ENCODE results near the gene GSTCD.

Gene GSTCD

DNA sequence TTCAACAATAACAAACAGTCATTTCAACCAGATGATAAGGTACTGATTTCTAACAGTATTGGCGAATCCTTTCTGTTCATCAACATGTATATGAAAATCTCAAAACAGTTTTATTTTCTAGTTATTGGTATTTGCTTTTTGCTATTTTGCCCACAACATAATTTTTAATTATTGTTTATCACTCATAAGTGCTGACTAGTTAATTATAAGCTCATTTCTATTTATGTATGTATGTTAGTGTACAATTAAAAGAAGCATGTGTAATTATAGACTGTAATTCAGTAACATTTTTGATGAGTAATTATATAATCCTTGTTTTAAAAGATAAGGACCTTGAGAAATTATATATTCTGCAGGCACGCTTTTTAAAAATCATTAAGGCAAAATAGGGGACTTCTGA lies 119.5 kb downstream of the GSTCD start:
- TF ChIP-seq, protein P1, sequence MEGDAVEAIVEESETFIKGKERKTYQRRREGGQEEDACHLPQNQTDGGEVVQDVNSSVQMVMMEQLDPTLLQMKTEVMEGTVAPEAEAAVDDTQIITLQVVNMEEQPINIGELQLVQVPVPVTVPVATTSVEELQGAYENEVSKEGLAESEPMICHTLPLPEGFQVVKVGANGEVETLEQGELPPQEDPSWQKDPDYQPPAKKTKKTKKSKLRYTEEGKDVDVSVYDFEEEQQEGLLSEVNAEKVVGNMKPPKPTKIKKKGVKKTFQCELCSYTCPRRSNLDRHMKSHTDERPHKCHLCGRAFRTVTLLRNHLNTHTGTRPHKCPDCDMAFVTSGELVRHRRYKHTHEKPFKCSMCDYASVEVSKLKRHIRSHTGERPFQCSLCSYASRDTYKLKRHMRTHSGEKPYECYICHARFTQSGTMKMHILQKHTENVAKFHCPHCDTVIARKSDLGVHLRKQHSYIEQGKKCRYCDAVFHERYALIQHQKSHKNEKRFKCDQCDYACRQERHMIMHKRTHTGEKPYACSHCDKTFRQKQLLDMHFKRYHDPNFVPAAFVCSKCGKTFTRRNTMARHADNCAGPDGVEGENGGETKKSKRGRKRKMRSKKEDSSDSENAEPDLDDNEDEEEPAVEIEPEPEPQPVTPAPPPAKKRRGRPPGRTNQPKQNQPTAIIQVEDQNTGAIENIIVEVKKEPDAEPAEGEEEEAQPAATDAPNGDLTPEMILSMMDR (IDR thresholded peaks at IDR 0.05; ENCODE audit: low read depth, low read length): no peak
- H3K4me1 ChIP-seq: no peaks in the 10 kb centered on the region
- peaks cover 3% of the 10 kb centered on the region; the same call in 1 of the 2 replicates for H3K36me3 ChIP-seq
- H3K4me3 ChIP-seq (ENCODE audit: low read depth, low read length): no peak overlapping the region
- no peak for DNase-seq
- no peaks in the 10 kb centered on the region for H3K9me3 ChIP-seq
- no peaks in the 10 kb centered on the region for H3K27me3 ChIP-seq

DNA sequence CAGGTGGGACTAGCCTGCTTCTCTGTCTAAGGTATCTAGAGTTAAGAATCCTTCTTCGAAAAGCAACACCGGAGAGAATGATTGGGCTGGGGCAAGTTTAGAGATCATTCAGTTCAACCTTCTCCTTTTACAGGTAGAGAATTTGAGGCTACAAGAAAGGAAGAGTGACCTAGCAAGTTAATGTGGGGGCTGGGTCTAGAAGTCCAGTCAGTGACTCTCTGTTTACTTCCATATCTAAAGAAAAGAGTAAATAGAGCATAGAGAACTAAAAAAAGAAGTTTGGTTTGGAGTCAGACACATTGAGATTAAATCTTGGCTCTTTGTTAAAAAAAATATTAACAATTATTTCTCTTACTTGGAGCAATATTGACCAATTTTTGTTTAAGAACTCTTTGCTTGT lies 122.6 kb downstream of the GSTCD start:
- TF ChIP-seq, protein P1 (IDR thresholded peaks at IDR 0.05; ENCODE audit: low read depth, low read length): no peak
- Histone ChIP-seq H3K36me3 (no peaks in the 10 kb centered on the region), H3K9me3 (no peaks in the 10 kb centered on the region)

DNA sequence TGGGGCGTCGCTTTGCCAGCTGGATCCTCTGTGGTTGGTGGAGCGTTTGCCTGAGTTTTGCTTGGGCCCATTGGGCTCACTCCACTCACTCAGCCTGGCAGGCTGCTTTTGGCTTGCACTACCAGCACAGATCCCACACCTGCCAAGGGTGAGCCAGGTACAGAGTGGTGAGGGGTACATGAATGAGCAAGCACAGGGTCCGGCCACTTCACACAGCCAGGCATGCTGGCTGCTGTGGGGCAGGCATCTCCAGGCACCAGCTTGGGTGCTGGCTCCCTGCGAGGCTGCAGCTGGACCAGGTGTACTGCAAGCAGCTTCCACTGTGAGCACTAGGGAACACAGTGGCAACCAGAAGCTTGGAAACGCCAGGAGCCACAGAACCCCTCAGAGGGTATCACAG lies 126.6 kb downstream of the GSTCD start:
- Histone ChIP-seq H3K4me1 (no peaks in the 10 kb centered on the region), H3K9me3 (no peaks in the 10 kb centered on the region), H3K36me3 (no peaks in the 10 kb centered on the region), H3K4me3 (ENCODE audit: low read depth, low read length) (no peak overlapping the region), H3K27me3 (no peaks in the 10 kb centered on the region)
- no peak for DNase-seq
- TF ChIP-seq, protein P1 (IDR thresholded peaks at IDR 0.05; ENCODE audit: low read depth, low read length): no peak

More for the DNA sequence above, 122.6 kb downstream of the GSTCD start:
- H3K4me1 ChIP-seq: no peaks in the 10 kb centered on the region
- no peak overlapping the region for H3K4me3 ChIP-seq (ENCODE audit: low read depth, low read length)
- no peak for DNase-seq
- H3K27me3 ChIP-seq: no peaks in the 10 kb centered on the region

DNA sequence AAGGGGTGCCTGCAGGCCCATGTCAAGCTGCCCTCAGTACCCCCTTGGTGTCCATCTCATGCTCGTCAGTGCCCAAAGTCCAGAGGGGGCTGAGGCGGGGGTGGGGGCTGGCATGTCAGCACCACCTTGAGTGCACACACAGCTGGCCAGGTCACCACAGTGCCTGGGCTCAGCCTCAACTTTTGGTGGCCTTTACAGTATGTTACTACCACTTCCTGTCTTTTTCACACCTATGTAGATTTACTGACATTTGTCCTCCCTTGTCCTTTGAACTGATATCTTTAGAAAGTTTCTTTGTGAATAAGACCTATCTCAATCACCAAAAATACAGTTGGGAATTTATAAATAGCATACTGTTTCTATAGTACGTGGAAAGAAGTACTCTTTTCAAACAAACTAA lies 128.0 kb downstream of the GSTCD start:
- Histone ChIP-seq H3K27me3 (no peaks in the 10 kb centered on the region), H3K9me3 (no peaks in the 10 kb centered on the region), H3K4me3 (ENCODE audit: low read depth, low read length) (no peak overlapping the region), H3K4me1 (no peaks in the 10 kb centered on the region), H3K36me3 (no peaks in the 10 kb centered on the region)
- no peak for DNase-seq
- TF ChIP-seq, protein P1 (IDR thresholded peaks at IDR 0.05; ENCODE audit: low read depth, low read length): no peak

DNA sequence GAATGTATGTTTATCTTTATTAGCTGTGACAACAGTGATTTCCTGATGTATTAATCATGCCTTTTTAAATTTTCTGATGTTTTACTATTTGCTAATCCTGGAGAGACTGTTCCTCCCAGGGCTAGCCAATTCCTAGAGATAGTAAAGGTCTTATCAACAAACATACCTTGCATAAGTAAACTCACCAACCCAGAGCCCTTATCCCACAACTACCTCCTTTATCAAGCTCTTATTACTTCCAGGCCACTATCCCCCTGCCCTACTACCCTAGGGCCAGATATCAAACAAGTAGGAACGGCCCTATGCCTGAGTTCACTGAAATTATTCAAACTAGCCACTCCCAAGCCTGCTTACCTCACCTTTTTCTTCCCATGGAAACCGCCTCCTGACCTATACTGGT lies 128.5 kb downstream of the GSTCD start:
- no peaks in the 10 kb centered on the region for H3K36me3 ChIP-seq
- no peaks in the 10 kb centered on the region for H3K4me1 ChIP-seq
- TF ChIP-seq, protein P1 (IDR thresholded peaks at IDR 0.05; ENCODE audit: low read depth, low read length): no peak
- no peaks in the 10 kb centered on the region for H3K27me3 ChIP-seq
- no peaks in the 10 kb centered on the region for H3K9me3 ChIP-seq
- DNase-seq: no peak
- H3K4me3 ChIP-seq (ENCODE audit: low read depth, low read length): no peak overlapping the region

DNA sequence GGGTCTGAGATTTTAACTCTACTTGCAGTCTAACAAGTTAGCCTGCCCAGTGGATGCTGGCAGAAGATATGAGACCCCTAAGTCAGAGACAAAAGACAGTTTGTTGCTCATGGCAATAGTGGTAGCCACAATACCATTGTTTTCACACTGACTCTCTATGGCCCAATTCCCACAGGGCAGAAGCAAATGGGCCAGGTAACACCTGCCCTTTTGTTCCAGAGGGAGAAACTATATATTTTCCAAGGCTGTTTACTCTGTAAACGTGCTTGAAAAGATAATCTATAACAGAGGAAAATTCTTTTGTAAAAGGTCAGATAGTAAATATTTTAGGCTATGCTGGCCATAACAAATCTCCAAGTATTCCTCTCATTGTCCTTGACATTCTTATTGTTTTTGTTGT lies 129.5 kb downstream of the GSTCD start:
- H3K9me3 ChIP-seq: no peaks in the 10 kb centered on the region
- DNase-seq: no peak
- H3K27me3 ChIP-seq: no peaks in the 10 kb centered on the region
- H3K36me3 ChIP-seq: no peaks in the 10 kb centered on the region
- TF ChIP-seq, protein P1 (IDR thresholded peaks at IDR 0.05; ENCODE audit: low read depth, low read length): no peak
- H3K4me3 ChIP-seq (ENCODE audit: low read depth, low read length): no peak overlapping the region
- H3K4me1 ChIP-seq: no peaks in the 10 kb centered on the region
